ENCODE measurements around the gene ARNT2.
A peak's percentile ranks its signal among the peaks of the same experiment; 100 is the strongest.
"Not testable (repeated sequence)": the region's sequence is repeated elsewhere in the genome, so short reads cannot be mapped to it uniquely, and the experiment has no call there.

The ARNT2 gene

DNA sequence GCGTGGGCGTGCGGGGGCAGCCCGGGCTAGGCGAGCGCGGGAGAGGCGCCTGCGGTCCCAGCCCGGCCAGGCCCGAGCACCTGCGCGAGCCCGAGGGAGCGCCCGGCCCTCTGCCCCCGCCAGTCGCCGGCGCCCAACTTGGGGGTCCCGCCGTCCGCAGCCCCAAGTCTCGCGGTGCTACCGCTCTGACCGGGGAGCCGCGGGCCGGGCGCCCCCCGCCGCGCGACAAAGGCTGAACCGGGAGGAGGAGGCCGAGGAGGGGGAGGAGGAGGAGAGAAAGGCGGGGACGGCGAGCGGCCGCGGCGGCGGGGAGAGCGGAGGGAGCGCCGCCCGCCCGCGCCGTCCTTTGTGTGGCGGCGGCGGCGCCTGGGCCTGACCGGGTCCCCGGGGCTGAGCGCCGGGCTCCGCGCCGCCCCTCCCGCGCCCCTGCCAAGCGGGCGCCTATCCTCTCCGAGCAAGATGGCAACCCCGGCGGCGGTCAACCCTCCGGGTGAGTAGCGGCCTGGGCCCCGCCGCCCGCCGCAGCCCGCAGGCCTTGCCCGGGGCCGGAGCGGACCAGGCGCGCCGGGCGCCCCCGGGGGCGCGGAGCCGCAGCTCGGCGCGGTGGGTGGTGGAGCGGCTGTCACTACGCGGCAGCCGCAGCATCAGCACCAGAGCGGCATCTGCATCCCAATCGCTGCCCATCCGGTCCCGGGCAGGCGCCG lies at the start of gene ARNT2:
TSS of gene ARNT2 (plus strand) at position 326 of the 704 bp plus-strand sequence. CDS start at position 460, 134 bp downstream.
- no peaks in the 10 kb centered on the region for H3K4me1 Mint-ChIP-seq (ENCODE audit: low read depth)
- no peaks in the 10 kb centered on the region for H3K9me3 Mint-ChIP-seq
- no peaks in the 10 kb centered on the region for H3K36me3 Mint-ChIP-seq (ENCODE audit: low read depth)
- H3K27ac Mint-ChIP-seq, result no peak within 1 kb of the TSS
- no peak for DNase-seq (ENCODE audit: low spot score)
- H3K27me3 Mint-ChIP-seq (ENCODE audit: low read depth), result peaks cover 67% of the 10 kb centered on the region
- H3K4me3 Mint-ChIP-seq, result peak within 1 kb of the TSS; percentile 6

DNA sequence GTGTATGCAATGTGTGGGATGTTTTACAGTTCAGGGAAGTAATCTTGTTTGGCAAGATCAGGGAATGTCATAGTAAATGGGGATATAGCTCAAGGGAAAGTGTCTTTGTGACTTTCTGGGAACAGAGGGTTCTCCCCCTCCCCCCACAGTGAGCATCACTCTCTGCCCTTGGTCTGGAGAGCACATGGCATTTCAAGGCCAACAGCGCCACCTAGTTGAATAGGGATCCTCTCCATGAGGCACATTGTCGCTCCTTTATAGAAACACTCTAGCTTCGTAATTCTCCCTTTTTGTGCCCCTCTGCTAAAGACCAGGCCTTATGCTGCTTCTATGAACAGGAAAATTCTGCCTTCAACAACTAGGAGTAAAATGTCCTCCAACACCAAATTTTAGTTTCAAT lies 37.1 kb upstream of the ARNT2 start:
- Mint-ChIP-seq H3K9me3 (peaks cover 24% of the 10 kb centered on the region), H3K4me1 (ENCODE audit: low read depth) (no peaks in the 10 kb centered on the region), H3K36me3 (ENCODE audit: low read depth) (no peaks in the 10 kb centered on the region), H3K27me3 (ENCODE audit: low read depth) (no peaks in the 10 kb centered on the region), H3K27ac (no peak overlapping the region), H3K4me3 (no peak overlapping the region)
- no peak for DNase-seq (ENCODE audit: low spot score)

DNA sequence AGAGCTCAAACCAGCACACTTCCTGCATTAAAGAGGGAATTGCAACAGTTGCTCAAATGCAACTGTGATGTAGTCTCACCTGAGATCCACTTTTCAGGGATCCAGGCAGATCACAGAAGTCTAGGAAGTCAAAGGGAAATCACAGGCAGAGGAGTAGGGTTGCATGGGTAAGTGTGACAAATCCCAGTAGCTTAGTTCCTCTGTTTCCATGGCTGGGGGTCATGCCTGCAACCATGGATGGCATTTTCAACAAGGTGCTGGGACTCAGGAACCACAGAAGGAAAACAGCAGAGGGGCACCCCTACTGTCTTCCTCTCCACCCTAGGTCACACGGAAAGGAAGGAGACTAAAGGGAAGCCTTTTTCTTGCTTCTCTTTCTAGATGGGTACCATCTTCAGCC lies 36.5 kb upstream of the ARNT2 start:
- no peak for DNase-seq (ENCODE audit: low spot score)
- H3K27me3 Mint-ChIP-seq (ENCODE audit: low read depth), result no peaks in the 10 kb centered on the region
- H3K4me1 Mint-ChIP-seq (ENCODE audit: low read depth), result no peaks in the 10 kb centered on the region
- H3K36me3 Mint-ChIP-seq (ENCODE audit: low read depth), result no peaks in the 10 kb centered on the region
- H3K27ac Mint-ChIP-seq, result no peak overlapping the region
- no peak overlapping the region for H3K4me3 Mint-ChIP-seq
- H3K9me3 Mint-ChIP-seq, result peaks cover 24% of the 10 kb centered on the region

DNA sequence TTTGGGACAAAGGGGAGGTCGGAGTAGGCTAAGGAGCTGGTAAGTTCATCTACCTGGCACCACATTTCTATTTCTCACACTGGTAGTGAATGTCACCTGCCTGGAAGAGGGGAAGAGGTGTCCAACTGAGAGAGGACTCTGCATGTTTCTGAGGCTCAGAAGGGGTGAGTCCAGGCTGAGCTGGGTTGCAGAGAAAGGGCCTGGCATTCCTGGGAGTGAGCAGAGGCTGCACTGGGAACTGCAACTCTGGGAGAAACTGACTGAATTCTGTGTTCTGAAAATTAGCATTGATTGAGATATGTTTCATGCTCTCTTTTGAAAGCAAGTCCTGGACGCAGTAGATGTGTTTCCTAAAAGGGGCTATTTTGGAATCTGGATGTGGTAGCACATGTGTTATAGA lies 32.3 kb upstream of the ARNT2 start:
- Mint-ChIP-seq H3K4me3 (no peak overlapping the region), H3K9me3 (peaks cover 22% of the 10 kb centered on the region), H3K4me1 (ENCODE audit: low read depth) (no peaks in the 10 kb centered on the region), H3K27me3 (ENCODE audit: low read depth) (no peaks in the 10 kb centered on the region), H3K36me3 (ENCODE audit: low read depth) (no peaks in the 10 kb centered on the region), H3K27ac (no peak overlapping the region)
- DNase-seq (ENCODE audit: low spot score), result no peak

DNA sequence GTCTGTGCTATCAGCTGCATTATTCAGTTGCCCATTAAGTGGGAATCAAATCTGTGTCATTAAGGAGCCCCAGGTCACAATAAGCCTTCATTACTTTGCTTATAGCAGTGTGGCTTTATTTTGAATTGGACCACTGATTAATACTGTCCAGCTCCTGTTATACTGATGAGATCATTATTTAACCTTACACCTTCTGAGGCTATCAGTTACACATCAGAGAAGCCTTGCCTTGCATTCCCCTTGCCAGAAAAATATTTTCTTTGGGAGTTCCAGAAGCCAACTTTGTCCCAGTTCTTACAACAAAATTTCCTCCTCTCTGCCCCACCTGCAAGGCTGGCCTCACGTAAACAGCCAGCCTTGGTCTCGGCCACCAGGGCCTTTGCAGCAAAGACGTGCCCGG lies 29.7 kb upstream of the ARNT2 start:
- peaks cover 5% of the 10 kb centered on the region for H3K27me3 Mint-ChIP-seq (ENCODE audit: low read depth)
- H3K27ac Mint-ChIP-seq, result no peak overlapping the region
- no peaks in the 10 kb centered on the region for H3K9me3 Mint-ChIP-seq
- H3K4me3 Mint-ChIP-seq, result no peak overlapping the region
- no peaks in the 10 kb centered on the region for H3K4me1 Mint-ChIP-seq (ENCODE audit: low read depth)
- H3K36me3 Mint-ChIP-seq (ENCODE audit: low read depth), result no peaks in the 10 kb centered on the region
- no peak for DNase-seq (ENCODE audit: low spot score)

DNA sequence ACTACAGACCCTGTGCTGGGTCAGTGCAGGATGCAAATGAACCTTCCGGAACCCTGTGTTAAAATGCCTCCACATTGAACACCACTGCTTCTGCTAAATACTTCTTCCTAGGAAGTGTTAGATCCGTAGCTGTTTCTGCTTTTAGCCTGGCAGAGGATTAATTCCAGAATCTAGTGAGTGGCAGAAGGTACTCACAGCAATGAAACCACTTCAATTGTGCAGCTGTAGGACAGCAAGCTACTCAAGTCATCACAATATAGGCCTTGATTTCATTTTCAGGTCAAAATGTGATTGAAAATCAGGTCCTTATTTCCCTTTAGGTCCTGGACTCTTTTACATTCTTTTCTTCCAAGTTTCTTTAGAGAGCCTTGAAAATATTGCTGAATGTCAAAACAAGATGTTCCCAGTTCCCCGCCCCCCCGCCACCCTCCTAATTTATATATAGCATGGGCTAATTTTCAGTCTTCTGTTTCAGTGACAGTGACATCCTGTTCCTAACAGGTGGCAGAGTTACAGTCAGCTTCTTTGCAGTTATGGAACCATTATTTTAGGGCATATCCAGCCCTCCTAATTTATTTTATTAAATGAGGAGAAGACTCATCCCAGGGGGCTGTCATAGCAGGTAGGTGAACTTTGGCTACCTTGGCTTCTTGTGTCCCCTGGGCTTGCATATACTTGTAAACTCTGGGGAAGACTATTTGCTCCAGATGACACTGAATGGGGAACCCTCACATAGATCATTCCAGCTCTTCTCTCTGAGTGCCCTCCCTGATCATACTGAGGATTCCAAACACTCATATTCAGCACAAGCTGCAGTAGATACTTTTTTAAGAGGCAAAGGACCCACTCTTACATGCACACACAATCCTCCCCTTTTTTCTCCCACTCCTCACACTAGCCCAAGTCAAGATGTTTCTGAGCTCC lies 28.0 kb upstream of the ARNT2 start:
- Mint-ChIP-seq H3K36me3 (ENCODE audit: low read depth) (no peaks in the 10 kb centered on the region), H3K9me3 (no peaks in the 10 kb centered on the region), H3K27me3 (ENCODE audit: low read depth) (peaks cover 5% of the 10 kb centered on the region), H3K27ac (no peak overlapping the region), H3K4me1 (ENCODE audit: low read depth) (no peaks in the 10 kb centered on the region), H3K4me3 (no peak overlapping the region)
- DNase-seq (ENCODE audit: low spot score), result no peak

DNA sequence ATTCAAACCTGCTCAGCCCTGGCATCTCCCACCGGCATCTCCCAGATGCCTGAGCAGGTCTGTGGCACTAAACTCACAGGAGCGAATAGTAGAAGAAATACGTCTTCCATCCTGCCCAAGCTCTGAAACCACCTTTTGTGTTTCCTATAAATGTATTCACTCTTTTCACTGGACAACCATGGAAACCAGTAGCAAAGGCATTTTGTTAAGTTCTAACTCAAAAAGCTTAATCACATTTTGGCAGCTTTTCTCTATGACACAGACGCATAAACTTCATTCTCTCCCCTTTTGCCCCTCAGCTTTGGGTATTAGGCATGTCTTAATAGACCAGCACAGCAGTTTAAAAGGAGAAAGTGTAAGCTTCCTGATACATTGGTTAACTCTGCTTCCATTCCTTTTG lies 24.5 kb upstream of the ARNT2 start:
- Mint-ChIP-seq H3K36me3 (ENCODE audit: low read depth) (no peaks in the 10 kb centered on the region), H3K4me3 (no peak overlapping the region), H3K27me3 (ENCODE audit: low read depth) (peaks cover 5% of the 10 kb centered on the region), H3K4me1 (ENCODE audit: low read depth) (no peaks in the 10 kb centered on the region), H3K27ac (no peak overlapping the region), H3K9me3 (no peaks in the 10 kb centered on the region)
- DNase-seq (ENCODE audit: low spot score), result no peak

DNA sequence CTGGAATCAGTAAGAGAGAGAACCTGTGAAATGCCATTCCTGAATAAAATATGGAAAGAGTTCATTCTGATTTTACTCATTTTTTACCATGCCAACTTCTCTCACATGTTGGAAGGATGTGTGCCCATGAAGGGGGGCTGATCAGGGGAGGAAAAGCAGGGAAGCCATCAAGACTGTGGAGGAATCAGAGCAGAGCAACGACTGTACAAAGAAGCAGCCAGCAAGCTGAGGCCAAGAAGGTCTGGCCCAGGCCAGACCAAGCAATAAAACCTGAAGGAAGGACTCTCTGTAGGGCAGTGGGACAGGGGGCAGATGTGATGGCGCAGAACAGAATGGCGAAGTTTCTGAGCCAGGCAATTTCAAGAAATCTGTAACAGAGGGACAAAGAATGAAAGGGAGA lies 24.0 kb upstream of the ARNT2 start:
- no peaks in the 10 kb centered on the region for H3K4me1 Mint-ChIP-seq (ENCODE audit: low read depth)
- no peak overlapping the region for H3K27ac Mint-ChIP-seq
- no peaks in the 10 kb centered on the region for H3K36me3 Mint-ChIP-seq (ENCODE audit: low read depth)
- no peak for DNase-seq (ENCODE audit: low spot score)
- no peak overlapping the region for H3K4me3 Mint-ChIP-seq
- H3K9me3 Mint-ChIP-seq, result no peaks in the 10 kb centered on the region
- H3K27me3 Mint-ChIP-seq (ENCODE audit: low read depth), result peaks cover 5% of the 10 kb centered on the region

DNA sequence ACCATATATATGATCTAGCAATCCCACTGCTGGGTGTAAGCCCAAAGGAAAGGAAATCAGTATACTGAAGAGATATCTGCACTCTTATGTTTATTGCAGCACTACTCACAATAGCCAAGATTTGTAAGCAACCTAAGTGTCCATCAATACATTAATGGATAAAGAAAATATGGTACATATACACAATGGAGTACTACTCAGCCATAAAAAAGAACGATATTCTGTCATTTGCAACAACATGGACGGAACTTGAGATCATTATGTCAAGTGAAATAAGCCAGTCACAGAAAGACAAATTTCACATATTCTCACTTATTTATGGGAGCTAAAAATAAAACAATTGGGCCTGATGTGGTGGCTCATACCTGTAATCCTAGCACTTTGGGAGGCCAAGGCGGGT lies 21.9 kb upstream of the ARNT2 start:
- no peaks in the 10 kb centered on the region for H3K9me3 Mint-ChIP-seq
- H3K36me3 Mint-ChIP-seq (ENCODE audit: low read depth), result no peaks in the 10 kb centered on the region
- H3K27ac Mint-ChIP-seq, result no peak overlapping the region
- H3K4me1 Mint-ChIP-seq (ENCODE audit: low read depth), result no peaks in the 10 kb centered on the region
- DNase-seq (ENCODE audit: low spot score), result no peak
- peaks cover 8% of the 10 kb centered on the region for H3K27me3 Mint-ChIP-seq (ENCODE audit: low read depth)
- H3K4me3 Mint-ChIP-seq, result no peak overlapping the region

DNA sequence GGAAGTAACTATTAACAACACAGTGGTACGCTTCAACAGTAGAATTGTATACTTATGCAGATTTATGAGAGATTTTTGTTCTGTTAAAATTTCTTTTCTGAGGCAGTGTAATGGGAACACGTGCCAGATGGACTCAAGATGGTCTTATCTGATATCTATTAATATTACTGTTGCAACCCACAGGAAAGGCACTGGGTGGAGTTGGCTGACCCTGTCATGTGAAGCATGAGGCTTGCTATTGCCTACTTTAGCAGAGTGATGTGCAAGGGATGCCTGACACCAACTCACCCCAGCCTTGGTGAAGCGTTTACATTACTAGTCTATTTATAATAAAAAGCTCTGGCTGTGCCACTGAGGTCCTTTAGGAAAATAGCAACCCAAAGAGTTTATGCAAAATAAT lies 19.8 kb upstream of the ARNT2 start:
- Mint-ChIP-seq H3K4me3 (no peak overlapping the region), H3K27me3 (ENCODE audit: low read depth) (peaks cover 5% of the 10 kb centered on the region), H3K36me3 (ENCODE audit: low read depth) (no peaks in the 10 kb centered on the region), H3K9me3 (no peaks in the 10 kb centered on the region), H3K27ac (no peak overlapping the region), H3K4me1 (ENCODE audit: low read depth) (no peaks in the 10 kb centered on the region)
- no peak for DNase-seq (ENCODE audit: low spot score)

DNA sequence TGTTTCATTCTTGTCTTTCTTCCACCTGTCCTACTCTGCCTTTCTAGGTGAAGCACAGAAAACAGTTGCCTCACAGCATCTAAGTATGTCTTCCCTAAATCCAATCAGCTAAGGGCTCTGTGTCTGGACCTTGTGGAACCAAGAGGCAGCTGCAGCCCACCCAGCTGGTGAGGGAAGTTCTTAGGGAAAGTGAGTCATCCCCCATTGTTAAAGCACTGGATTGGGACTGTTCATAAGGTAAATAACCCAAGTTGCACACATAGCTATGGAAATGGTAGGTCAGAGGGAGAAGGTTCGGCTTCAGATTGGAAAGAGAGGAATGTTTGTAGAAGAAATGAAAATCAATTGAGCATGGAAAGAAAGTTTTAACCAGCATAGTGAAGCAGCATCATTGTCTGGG lies 18.0 kb upstream of the ARNT2 start:
- no peak overlapping the region for H3K4me3 Mint-ChIP-seq
- peaks cover 5% of the 10 kb centered on the region for H3K27me3 Mint-ChIP-seq (ENCODE audit: low read depth)
- no peak overlapping the region for H3K27ac Mint-ChIP-seq
- no peaks in the 10 kb centered on the region for H3K4me1 Mint-ChIP-seq (ENCODE audit: low read depth)
- DNase-seq (ENCODE audit: low spot score), result no peak
- H3K9me3 Mint-ChIP-seq, result no peaks in the 10 kb centered on the region
- H3K36me3 Mint-ChIP-seq (ENCODE audit: low read depth), result no peaks in the 10 kb centered on the region

DNA sequence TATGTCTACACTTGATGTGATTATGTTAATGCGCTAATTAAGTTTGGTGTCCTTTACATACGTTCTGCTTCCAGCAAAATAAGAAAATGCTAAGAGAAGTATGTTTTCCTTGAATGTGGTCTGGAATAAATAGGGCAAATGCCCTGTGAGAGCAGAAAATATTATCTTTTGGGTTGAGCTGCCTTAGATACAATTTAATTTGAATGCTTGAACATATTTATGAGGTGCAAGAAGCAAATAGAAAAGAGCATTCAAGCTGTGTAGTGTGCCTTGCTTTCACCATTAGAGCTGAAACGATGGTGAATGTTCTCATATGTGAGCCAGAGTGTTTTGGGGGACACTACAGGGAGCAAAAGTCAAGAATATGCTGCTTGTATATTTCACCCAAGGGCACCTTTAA lies 15.9 kb upstream of the ARNT2 start:
- Mint-ChIP-seq H3K27me3 (ENCODE audit: low read depth) (peaks cover 5% of the 10 kb centered on the region), H3K4me1 (ENCODE audit: low read depth) (no peaks in the 10 kb centered on the region), H3K27ac (no peak overlapping the region), H3K9me3 (no peaks in the 10 kb centered on the region), H3K36me3 (ENCODE audit: low read depth) (no peaks in the 10 kb centered on the region), H3K4me3 (no peak overlapping the region)
- DNase-seq (ENCODE audit: low spot score), result no peak

DNA sequence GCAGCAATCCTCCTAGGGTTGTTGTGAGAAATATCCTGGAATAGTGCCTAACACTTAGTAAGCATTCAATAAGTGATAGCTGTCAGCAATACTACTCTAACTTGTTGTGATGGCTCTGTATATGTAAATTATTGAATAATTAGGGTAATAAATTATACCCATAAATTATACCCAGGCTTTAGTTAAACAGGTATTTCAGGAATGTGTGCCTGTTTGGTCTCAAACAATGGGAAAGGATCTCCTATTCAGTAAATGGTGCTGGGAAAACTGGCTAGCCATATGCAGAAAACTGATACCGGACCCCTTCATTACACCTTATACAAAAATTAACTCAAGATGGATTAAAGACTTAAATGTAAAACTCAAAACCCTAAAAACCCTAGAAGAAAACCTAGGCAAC lies 14.8 kb upstream of the ARNT2 start:
- H3K36me3 Mint-ChIP-seq (ENCODE audit: low read depth), result no peaks in the 10 kb centered on the region

DNA sequence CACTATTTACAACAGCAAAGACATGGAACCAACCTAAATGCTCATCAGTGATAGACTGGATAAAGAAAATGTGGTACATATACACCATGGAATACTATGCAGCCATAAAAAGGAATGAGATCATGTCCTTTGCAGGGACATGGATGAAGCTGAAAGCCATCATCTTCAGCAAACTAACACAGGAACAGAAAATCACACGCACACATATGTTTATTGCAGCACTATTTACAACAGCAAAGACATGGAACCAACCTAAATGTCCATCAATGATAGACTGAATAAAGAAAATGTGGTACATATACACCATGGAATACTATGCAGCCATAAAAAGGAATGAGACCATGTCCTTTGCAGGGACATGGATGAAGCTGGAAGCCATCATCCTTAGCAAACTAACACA lies 13.2 kb upstream of the ARNT2 start:
- not testable (repeated sequence) for H3K4me1 Mint-ChIP-seq (ENCODE audit: low read depth); H3K4me3 Mint-ChIP-seq; DNase-seq (ENCODE audit: low spot score); H3K9me3 Mint-ChIP-seq; H3K27ac Mint-ChIP-seq; H3K36me3 Mint-ChIP-seq (ENCODE audit: low read depth)
- peaks cover 15% of the 10 kb centered on the region for H3K27me3 Mint-ChIP-seq (ENCODE audit: low read depth)

More for the DNA sequence above, 14.8 kb upstream of the ARNT2 start:
- Mint-ChIP-seq H3K9me3 (no peaks in the 10 kb centered on the region), H3K27ac (no peak overlapping the region), H3K4me3 (no peak overlapping the region), H3K4me1 (ENCODE audit: low read depth) (no peaks in the 10 kb centered on the region), H3K27me3 (ENCODE audit: low read depth) (peaks cover 8% of the 10 kb centered on the region)
- no peak for DNase-seq (ENCODE audit: low spot score)
